ENCODE data around the gene PISD. TPM values are rescaled to one million over a fixed set of nuclear protein-coding genes. Genes with fewer than 3 reads are reported as not detected.

PISD gene
- total and polyA plus RNA-seq, 2 of the 8 experiments (the other 6 are each of a cell fraction or from before 2014, with no cell fraction given), result 47.8 to 48.2 TPM

DNA sequence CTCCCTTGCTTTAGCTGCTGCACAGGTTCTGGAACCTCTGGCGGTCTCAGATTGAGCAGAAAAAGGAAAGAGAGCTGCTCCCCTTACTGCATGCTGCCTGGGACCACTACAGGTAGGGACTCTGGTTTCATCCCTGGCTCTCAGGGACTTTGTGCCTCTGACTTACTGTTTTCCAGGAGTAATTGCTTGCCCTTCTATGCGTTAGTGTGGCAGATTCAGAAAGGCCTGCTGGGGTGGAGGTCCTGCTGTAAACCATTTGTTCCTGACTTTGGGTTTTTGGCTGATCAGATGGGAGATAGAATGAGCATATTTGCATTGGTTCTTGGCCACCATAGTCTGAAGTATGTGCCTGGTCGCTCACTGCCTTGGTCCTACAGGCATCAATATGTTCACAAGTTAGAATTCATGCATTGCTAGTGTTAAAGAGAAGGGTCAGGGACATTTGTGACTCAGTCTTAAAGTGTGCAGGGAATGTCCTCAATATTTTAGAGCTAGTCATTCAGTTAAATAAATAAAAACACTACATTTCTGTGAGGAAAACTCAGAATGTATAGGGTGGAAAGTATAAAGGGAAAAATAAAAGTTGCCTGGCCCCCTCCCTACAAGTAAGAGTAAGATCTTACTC lies 78.0 kb downstream of the PISD start:
- H3K4ac ChIP-seq (replicated peaks; ENCODE audit: insufficient read length, low read depth, low read length), result no peak overlapping the region
- H2BK20ac ChIP-seq (ENCODE audit: low read length), result no peak overlapping the region
- no peak overlapping the region for H2BK15ac ChIP-seq (ENCODE audit: low read length)
- H3K23ac ChIP-seq (ENCODE audit: insufficient read length), result no peak overlapping the region
- H3K4me1 ChIP-seq (replicated peaks in 1 of 4; ENCODE audit: control insufficient read depth in 3 of 4, insufficient read depth in 4 of 4, low read length in 3 of 4), result no peaks in the 10 kb centered on the region
- DNase-seq (ENCODE audit: low read depth in 1 of 2, low spot score in 2 of 2), result no peak
- no peak for FAIRE-seq
- H3K27me3 ChIP-seq (replicated peaks in 1 of 4; ENCODE audit: control insufficient read depth in 3 of 4, extremely low read depth in 1 of 4, insufficient read depth in 3 of 4, low read length in 3 of 4), result no peaks in the 10 kb centered on the region
- no peak overlapping the region for H4K5ac ChIP-seq (ENCODE audit: insufficient read length, low read depth, low read length)
- TF ChIP-seq CHD2 (IDR thresholded peaks at IDR 0.05; ENCODE audit: low read length) (no peak), TEAD4 (IDR thresholded peaks at IDR 0.05; ENCODE audit: low read depth, low read length) (no peak), RXRA (IDR thresholded peaks at IDR 0.05; ENCODE audit: insufficient read depth, low read depth, low read length) (no peak), EZH2 (IDR thresholded peaks at IDR 0.05; ENCODE audit: low read depth, low read length, severe bottlenecking) (no peak), RAD21 (IDR thresholded peaks at IDR 0.05 in 1 of 2, conservative IDR thresholded peaks at IDR 0.05 in 1 of 2; ENCODE audit: low read depth in 2 of 2, low read length in 2 of 2) (no peak), KDM5A (IDR thresholded peaks at IDR 0.05; ENCODE audit: low read length) (no peak), POLR2AphosphoS5 (IDR thresholded peaks at IDR 0.05; ENCODE audit: low read depth, low read length) (no peak), NANOG (IDR thresholded peaks at IDR 0.05; ENCODE audit: insufficient read depth, low read depth, low read length, poor library complexity, severe bottlenecking) (no peak), SP1 (IDR thresholded peaks at IDR 0.05; ENCODE audit: low read depth, low read length) (no peak), CBX5 (IDR thresholded peaks at IDR 0.05; ENCODE audit: low read depth, low read length) (no peak), YY1 (IDR thresholded peaks at IDR 0.05; ENCODE audit: low read depth, low read length) (no peak), GTF2F1 (IDR thresholded peaks at IDR 0.05; ENCODE audit: borderline replicate concordance, low read depth, low read length) (no peak)
- TF ChIP-seq, protein P1, sequence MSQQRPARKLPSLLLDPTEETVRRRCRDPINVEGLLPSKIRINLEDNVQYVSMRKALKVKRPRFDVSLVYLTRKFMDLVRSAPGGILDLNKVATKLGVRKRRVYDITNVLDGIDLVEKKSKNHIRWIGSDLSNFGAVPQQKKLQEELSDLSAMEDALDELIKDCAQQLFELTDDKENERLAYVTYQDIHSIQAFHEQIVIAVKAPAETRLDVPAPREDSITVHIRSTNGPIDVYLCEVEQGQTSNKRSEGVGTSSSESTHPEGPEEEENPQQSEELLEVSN (IDR thresholded peaks at IDR 0.05), result no peak
- no peak overlapping the region for H3K14ac ChIP-seq (ENCODE audit: insufficient read length)
- no peak overlapping the region for H3K9ac ChIP-seq (replicated peaks in 1 of 4; ENCODE audit: extremely low read depth in 1 of 4, low read depth in 3 of 4, low read length in 3 of 4)
- no peak overlapping the region for H2BK5ac ChIP-seq (ENCODE audit: low read depth, low read length)
- H2BK12ac ChIP-seq (ENCODE audit: low read depth, low read length), result no peak overlapping the region
- no peak overlapping the region for H3K56ac ChIP-seq (replicated peaks; ENCODE audit: insufficient read length, low read depth, low read length)
- H3K79me1 ChIP-seq (ENCODE audit: low read depth, low read length), result no peaks in the 10 kb centered on the region
- CTCF ChIA-PET (ENCODE audit: partially characterized antibody), result interaction anchor here (0.6 to 0.9 kb wide), 2 partner anchors 82 to 179 kb away, joined by 3 to 4 read pairs; no protein-coding TSS in a partner anchor
- WGBS, 2 experiments (ENCODE audit: extremely low coverage in 1 of 2, insufficient coverage in 1 of 2, insufficient read length in 1 of 2, insufficient replicate concordance in 2 of 2, low coverage in 1 of 2, low lambda C conversion rate in 2 of 2, missing lambda C conversion rate in 1 of 2), result 78% methylated on average over 3 of the region's 3 CpGs; no CpG with 5 or more reads in 1 of the 2 experiments
- no peak overlapping the region for H2BK120ac ChIP-seq (replicated peaks; ENCODE audit: low read depth, low read length)
- no peak overlapping the region for H2AFZ ChIP-seq (ENCODE audit: low read length)
- no peak overlapping the region for H3K18ac ChIP-seq (ENCODE audit: extremely low read depth, low read length)
- H3K36me3 ChIP-seq (ENCODE audit: control insufficient read depth in 2 of 4, insufficient read depth in 4 of 4, low read length in 3 of 4), result peaks cover 0 to 10% (median 5%) of the 10 kb centered on the region in 4 experiments; a peak in 5 of 8 replicates
- H3K27ac ChIP-seq (ENCODE audit: low read depth, low read length), result no peak overlapping the region
- no peak overlapping the region for H3K4me2 ChIP-seq (ENCODE audit: insufficient read depth in 1 of 2, low read depth in 2 of 2, low read length in 2 of 2)
- no peak overlapping the region for H3K4me3 ChIP-seq (ENCODE audit: extremely low read depth in 1 of 4, insufficient read depth in 2 of 4, low read depth in 3 of 4, low read length in 4 of 4)
- H4K20me1 ChIP-seq (replicated peaks in 1 of 2; ENCODE audit: control insufficient read depth in 1 of 2, insufficient read depth in 2 of 2, low read length in 2 of 2), result peaks cover 1 to 6% of the 10 kb centered on the region in 2 experiments
- H4K91ac ChIP-seq (replicated peaks; ENCODE audit: insufficient read length, low read length), result no peak overlapping the region
- no peak overlapping the region for H4K8ac ChIP-seq (ENCODE audit: extremely low read depth, insufficient read depth, low read length)
- no peaks in the 10 kb centered on the region for H3K9me3 ChIP-seq (ENCODE audit: insufficient read depth in 2 of 2, low read depth in 1 of 2, low read length in 1 of 2)
- no peaks in the 10 kb centered on the region for H3K79me2 ChIP-seq (ENCODE audit: control insufficient read depth in 1 of 2, insufficient read depth in 2 of 2, low read length in 2 of 2)
- no peaks in the 10 kb centered on the region; the same call in 1 of the 2 replicates for H3K23me2 ChIP-seq (ENCODE audit: low read depth, low read length)
- POLR2A ChIA-PET (ENCODE audit: partially characterized antibody), result no interaction called here
- H2AK5ac ChIP-seq (ENCODE audit: low read depth, low read length), result no peak overlapping the region

All from H1 (cell line).